Liver (tissue), 9 donors: Measurements from ENCODE around the gene NDOR1. TPM values are rescaled to one million over a fixed set of nuclear protein-coding genes. Genes with fewer than 3 reads are reported as not detected.

Experiments used
- DNase-seq: peaks from one replicate; pipeline ENCODE4 v3.0.0-alpha.2; 2017; ENCODE audit warnings: low spot score
- H3K27ac ChIP-seq, 2 donors: one replicate each; pipeline ENCODE4 v1.7.0; 2013; ENCODE audit warnings: inconsistent platforms in 2 of 2, low read length in 2 of 2, control low read depth in 1 of 2, low read depth in 1 of 2, mild to moderate bottlenecking in 1 of 2
- H3K27me3 ChIP-seq, 4 donors: one replicate each; pipeline versions ENCODE4 v1.6.1 to v1.7.0; 2013; ENCODE audit warnings: low read length in 3 of 4, inconsistent platforms in 1 of 4, mild to moderate bottlenecking in 1 of 4, moderate library complexity in 1 of 4; ENCODE audit not compliant: control insufficient read depth in 4 of 4, insufficient read depth in 4 of 4
- H3K36me3 ChIP-seq, 4 donors: one replicate each; pipeline versions ENCODE4 v1.6.1 to v1.7.0; 2013; ENCODE audit warnings: low read length in 3 of 4, mild to moderate bottlenecking in 3 of 4, low read depth in 1 of 4, moderate library complexity in 1 of 4; ENCODE audit not compliant: control insufficient read depth in 4 of 4, insufficient read depth in 3 of 4
- H3K4me1 ChIP-seq, 4 donors: one replicate each; pipeline versions ENCODE4 v1.6.1 to v1.7.0; 2013; ENCODE audit warnings: low read length in 3 of 4, mild to moderate bottlenecking in 3 of 4, moderate library complexity in 1 of 4; ENCODE audit not compliant: control insufficient read depth in 4 of 4, insufficient read depth in 4 of 4
- H3K4me3 ChIP-seq, 3 donors: one replicate each; pipeline versions ENCODE4 v1.6.1 to v1.7.0; 2013; ENCODE audit warnings: low read length in 3 of 3, control low read depth in 1 of 3, low read depth in 1 of 3, mild to moderate bottlenecking in 1 of 3
- H3K9ac ChIP-seq, 2 donors: one replicate each; pipeline ENCODE4 v1.7.0; 2013; ENCODE audit warnings: low read length in 2 of 2, mild to moderate bottlenecking in 2 of 2, moderate library complexity in 2 of 2, control low read depth in 1 of 2, low read depth in 1 of 2
- H3K9me3 ChIP-seq, 4 donors: one replicate each; pipeline versions ENCODE4 v1.6.1 to v1.7.0; 2013; ENCODE audit warnings: low read length in 3 of 4; ENCODE audit not compliant: control insufficient read depth in 4 of 4
- CTCF ChIP-seq: fragments of 150-350 bp; IDR thresholded peaks from 2 replicates; pipeline ENCODE4 v1.5.1; 2017; ENCODE audit warnings: improper control_type of control experiment, low read depth, low read length; ENCODE audit not compliant: missing input control
- EGR1 ChIP-seq, 2 donors: IDR thresholded peaks; 2 replicates each; pipeline ENCODE4 v1.6.1; 2016 to 2018; ENCODE audit warnings: antibody characterized with exemption in 2 of 2, low read depth in 2 of 2
- FOXA1 ChIP-seq: IDR thresholded peaks from 2 replicates; pipeline ENCODE4 v1.6.1; 2016; ENCODE audit warnings: antibody characterized with exemption
- FOXA2 ChIP-seq: IDR thresholded peaks from 2 replicates; pipeline ENCODE4 v1.6.1; 2016; ENCODE audit warnings: antibody characterized with exemption
- HNF4G ChIP-seq: IDR thresholded peaks from 2 replicates; pipeline ENCODE4 v1.6.1; 2016; ENCODE audit warnings: antibody characterized with exemption
- NR2F2 ChIP-seq: IDR thresholded peaks from 2 replicates; pipeline ENCODE4 v1.6.1; 2016; ENCODE audit warnings: antibody characterized with exemption
- RAD21 ChIP-seq, 2 donors: IDR thresholded peaks; 2 replicates each; pipeline ENCODE4 v1.6.1; 2016; ENCODE audit warnings: antibody characterized with exemption in 2 of 2, mild to moderate bottlenecking in 2 of 2
- REST ChIP-seq: IDR thresholded peaks from 2 replicates; pipeline ENCODE4 v1.6.1; 2016; ENCODE audit warnings: antibody characterized with exemption, mild to moderate bottlenecking
- RXRA ChIP-seq, 2 donors: IDR thresholded peaks; 2 replicates each; pipeline ENCODE4 v1.6.1; 2017 to 2018; ENCODE audit warnings: antibody characterized with exemption in 2 of 2, mild to moderate bottlenecking in 1 of 2
- SP1 ChIP-seq: IDR thresholded peaks from 2 replicates; pipeline ENCODE4 v1.6.1; 2018; ENCODE audit warnings: antibody characterized with exemption, mild to moderate bottlenecking
- WGBS: extraction: QIAGEN DNeasy Blood & Tissue Kit; methylation state at CpG from one replicate; pipeline ENCODE4 v1.1.7; 2013; 5-methylcytosine and 5-hydroxymethylcytosine counted together
- polyA plus RNA-seq, 2 donors: library from polyadenylated mRNA; stranded (reverse) in 1 of 2; unstranded in 1 of 2; fragments of 200-250 nt in 1 of 2; fragments of >200 nt in 1 of 2; fragmentation: Nextera tagmentation in 1 of 2; extraction: Ambion mirVana in 1 of 2; gene quantifications; one replicate each; pipeline versions ENCODE4 v1.2.1 to v1.2.3, GENCODE V29; 2013 to 2015
- total RNA-seq, 2 donors: library from RNA; depleted of rRNA; stranded (reverse); fragments of >200 nt; gene quantifications; one replicate each; pipeline ENCODE4 v1.2.3, GENCODE V29; 2014
- TF ChIP-seq, protein P1 (sequence below): IDR thresholded peaks from 2 replicates; pipeline ENCODE4 v1.6.1; 2016; ENCODE audit warnings: antibody characterized with exemption
- TF ChIP-seq, protein P2 (sequence below): IDR thresholded peaks from 2 replicates; pipeline ENCODE4 v1.6.1; 2016; ENCODE audit warnings: antibody characterized with exemption
- TF ChIP-seq, protein P3 (sequence below): IDR thresholded peaks from 2 replicates; pipeline ENCODE4 v1.6.1; 2016; ENCODE audit warnings: antibody characterized with exemption
- donor health status: healthy.
- donor health status: healthy.
- donor health status: healthy.
- donor health status: healthy.
- donor health status: healthy.

NDOR1 gene
- total and polyA plus RNA-seq, 4 donors = 2.5 to 4.7 (median 3.2) TPM

GRCh38 chr9:137178201-137178938 lies 27.1 kb upstream of the NDOR1 start (continued):
- TF ChIP-seq HNF4G (no peak), FOXA1 (no peak), SP1 (no peak), RAD21 (IDR thresholded peaks at IDR 0.05) (no peak), EGR1 (IDR thresholded peaks at IDR 0.05; ENCODE audit: low read depth in 2 of 2) (no peak)

DNA sequence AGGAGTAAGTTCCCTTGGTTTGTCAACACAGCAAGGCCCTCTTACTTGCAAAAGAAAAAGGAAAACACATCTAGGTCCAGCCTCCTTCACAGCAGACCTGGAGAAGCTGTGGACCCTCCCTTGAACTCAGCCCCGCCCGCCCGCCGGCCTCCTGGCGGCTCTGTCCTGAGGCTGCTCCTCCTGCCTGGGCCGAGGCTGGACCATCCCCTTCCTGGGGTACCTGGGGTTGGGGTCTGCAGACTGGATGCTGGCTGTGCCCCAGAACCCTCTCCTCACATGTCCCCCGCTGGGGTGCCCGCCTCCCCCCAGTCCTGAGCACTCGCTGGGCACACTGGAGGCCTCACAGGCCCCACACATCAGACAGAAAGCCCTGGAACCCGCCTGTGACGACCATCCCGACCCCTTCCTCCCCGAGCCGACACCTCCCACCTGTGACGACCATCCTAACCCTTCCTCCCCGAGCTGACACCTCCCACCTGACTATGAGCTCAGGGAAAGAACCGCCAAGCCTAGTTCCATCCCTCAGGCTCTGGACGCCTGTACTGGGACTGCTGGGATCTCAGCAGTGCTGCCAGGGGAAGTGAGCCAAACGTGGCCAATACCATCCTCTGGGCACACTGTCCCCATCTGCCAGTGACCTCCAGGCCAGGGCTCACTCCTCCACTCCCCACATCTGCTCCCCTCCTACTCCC lies 26.4 kb upstream of the NDOR1 start:
- H3K27me3 ChIP-seq = no peaks in the 10 kb centered on the region
- WGBS = 91% methylated on average over 19 of the region's 19 CpGs
- no peaks in the 10 kb centered on the region for H3K9me3 ChIP-seq
- no peak overlapping the region for H3K9ac ChIP-seq
- peaks cover 15 to 53% (median 25%) of the 10 kb centered on the region in 4 donors for H3K36me3 ChIP-seq
- H3K4me3 ChIP-seq = no peak overlapping the region
- no peak for TF ChIP-seq NR2F2
- TF ChIP-seq, protein P1, sequence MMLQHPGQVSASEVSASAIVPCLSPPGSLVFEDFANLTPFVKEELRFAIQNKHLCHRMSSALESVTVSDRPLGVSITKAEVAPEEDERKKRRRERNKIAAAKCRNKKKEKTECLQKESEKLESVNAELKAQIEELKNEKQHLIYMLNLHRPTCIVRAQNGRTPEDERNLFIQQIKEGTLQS = no peak
- TF ChIP-seq FOXA2 = no peak
- no peak for TF ChIP-seq REST
- no peak for TF ChIP-seq CTCF
- TF ChIP-seq, protein P2, sequence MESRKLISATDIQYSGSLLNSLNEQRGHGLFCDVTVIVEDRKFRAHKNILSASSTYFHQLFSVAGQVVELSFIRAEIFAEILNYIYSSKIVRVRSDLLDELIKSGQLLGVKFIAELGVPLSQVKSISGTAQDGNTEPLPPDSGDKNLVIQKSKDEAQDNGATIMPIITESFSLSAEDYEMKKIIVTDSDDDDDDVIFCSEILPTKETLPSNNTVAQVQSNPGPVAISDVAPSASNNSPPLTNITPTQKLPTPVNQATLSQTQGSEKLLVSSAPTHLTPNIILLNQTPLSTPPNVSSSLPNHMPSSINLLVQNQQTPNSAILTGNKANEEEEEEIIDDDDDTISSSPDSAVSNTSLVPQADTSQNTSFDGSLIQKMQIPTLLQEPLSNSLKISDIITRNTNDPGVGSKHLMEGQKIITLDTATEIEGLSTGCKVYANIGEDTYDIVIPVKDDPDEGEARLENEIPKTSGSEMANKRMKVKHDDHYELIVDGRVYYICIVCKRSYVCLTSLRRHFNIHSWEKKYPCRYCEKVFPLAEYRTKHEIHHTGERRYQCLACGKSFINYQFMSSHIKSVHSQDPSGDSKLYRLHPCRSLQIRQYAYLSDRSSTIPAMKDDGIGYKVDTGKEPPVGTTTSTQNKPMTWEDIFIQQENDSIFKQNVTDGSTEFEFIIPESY = no peak
- no peak for TF ChIP-seq EGR1 (IDR thresholded peaks at IDR 0.05; ENCODE audit: low read depth in 2 of 2)
- TF ChIP-seq HNF4G = no peak
- TF ChIP-seq, protein P3, sequence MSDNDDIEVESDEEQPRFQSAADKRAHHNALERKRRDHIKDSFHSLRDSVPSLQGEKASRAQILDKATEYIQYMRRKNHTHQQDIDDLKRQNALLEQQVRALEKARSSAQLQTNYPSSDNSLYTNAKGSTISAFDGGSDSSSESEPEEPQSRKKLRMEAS = no peak
- no peak for TF ChIP-seq RXRA (IDR thresholded peaks at IDR 0.05)
- TF ChIP-seq SP1 = no peak
- H3K4me1 ChIP-seq = no peaks in the 10 kb centered on the region
- DNase-seq = no peak
- H3K27ac ChIP-seq = no peak overlapping the region
